Measurements from ENCODE around the gene C15orf61. TPM values are rescaled to one million over a fixed set of nuclear protein-coding genes. Genes with fewer than 3 reads are reported as not detected.

C15orf61 gene
- total and polyA plus RNA-seq, 2 donors (not counting 1 experiment from before 2014, with no cell fraction given), result 6.1 to 6.3 TPM

DNA sequence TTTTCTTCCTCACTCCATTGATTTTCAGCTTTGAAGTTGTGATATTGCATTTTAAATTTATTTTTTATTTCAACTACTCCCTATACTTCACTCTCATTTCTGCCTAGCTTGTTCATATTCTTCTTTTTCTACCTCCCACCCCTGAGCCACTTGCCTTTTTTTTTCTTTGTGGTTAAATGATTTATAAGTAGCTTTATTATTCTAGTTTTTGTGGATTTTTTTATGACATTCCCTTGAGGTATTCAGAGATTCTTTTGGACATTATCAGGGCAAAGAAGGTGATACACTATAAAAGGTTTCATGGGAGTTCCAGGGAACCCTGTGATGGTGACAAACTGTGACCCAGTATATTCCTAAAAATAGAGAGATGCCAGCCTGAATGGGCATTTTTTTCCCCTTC, 3.3 kb downstream of the C15orf61 start:
- H4K20me1 ChIP-seq (ENCODE audit: control insufficient read depth, insufficient read depth, low read length, poor library complexity, severe bottlenecking), result no peaks in the 10 kb centered on the region
- no peak overlapping the region for H3K4me3 Mint-ChIP-seq
- H2AFZ ChIP-seq (ENCODE audit: insufficient read depth, low read depth, low read length, poor library complexity, severe bottlenecking), result no peak overlapping the region
- ATAC-seq (ENCODE audit: low read depth), result no peak
- H3K79me2 ChIP-seq (ENCODE audit: control insufficient read depth, insufficient read depth, low read length), result peaks cover 11% of the 10 kb centered on the region
- H3K9me3 ChIP-seq (ENCODE audit: control extremely low read depth in 1 of 3, control insufficient read depth in 2 of 3, insufficient read depth in 1 of 3, low read length in 2 of 3), result no peaks in the 10 kb centered on the region
- no peak overlapping the region for H3K4me3 ChIP-seq (ENCODE audit: control extremely low read depth in 1 of 5, extremely low read depth in 1 of 5, insufficient read depth in 1 of 5, low read depth in 2 of 5, low read length in 4 of 5)
- H3K27me3 Mint-ChIP-seq, result no peaks in the 10 kb centered on the region
- ChIA-PET CTCF (interaction anchor here (1.1 kb wide), 3 partner anchors 18 to 22 kb away, joined by 3 to 4 read pairs (median 4); partner anchors contain the start of gene MAP2K5), POLR2A (no interaction called here)
- H3K9me3 Mint-ChIP-seq (ENCODE audit: insufficient read depth), result no peaks in the 10 kb centered on the region
- H3K27ac ChIP-seq (ENCODE audit: low read length in 2 of 2), result no peak overlapping the region
- TF ChIP-seq, protein P1, sequence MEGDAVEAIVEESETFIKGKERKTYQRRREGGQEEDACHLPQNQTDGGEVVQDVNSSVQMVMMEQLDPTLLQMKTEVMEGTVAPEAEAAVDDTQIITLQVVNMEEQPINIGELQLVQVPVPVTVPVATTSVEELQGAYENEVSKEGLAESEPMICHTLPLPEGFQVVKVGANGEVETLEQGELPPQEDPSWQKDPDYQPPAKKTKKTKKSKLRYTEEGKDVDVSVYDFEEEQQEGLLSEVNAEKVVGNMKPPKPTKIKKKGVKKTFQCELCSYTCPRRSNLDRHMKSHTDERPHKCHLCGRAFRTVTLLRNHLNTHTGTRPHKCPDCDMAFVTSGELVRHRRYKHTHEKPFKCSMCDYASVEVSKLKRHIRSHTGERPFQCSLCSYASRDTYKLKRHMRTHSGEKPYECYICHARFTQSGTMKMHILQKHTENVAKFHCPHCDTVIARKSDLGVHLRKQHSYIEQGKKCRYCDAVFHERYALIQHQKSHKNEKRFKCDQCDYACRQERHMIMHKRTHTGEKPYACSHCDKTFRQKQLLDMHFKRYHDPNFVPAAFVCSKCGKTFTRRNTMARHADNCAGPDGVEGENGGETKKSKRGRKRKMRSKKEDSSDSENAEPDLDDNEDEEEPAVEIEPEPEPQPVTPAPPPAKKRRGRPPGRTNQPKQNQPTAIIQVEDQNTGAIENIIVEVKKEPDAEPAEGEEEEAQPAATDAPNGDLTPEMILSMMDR (IDR thresholded peaks at IDR 0.05), result no peak
- no peak for TF ChIP-seq EZH2 (IDR thresholded peaks at IDR 0.05; ENCODE audit: borderline replicate concordance, insufficient read depth, low read depth, low read length, poor library complexity, severe bottlenecking)
- peaks cover 23% of the 10 kb centered on the region for H3K4me1 Mint-ChIP-seq
- H3K4me1 ChIP-seq (ENCODE audit: control insufficient read depth in 2 of 2, insufficient read depth in 2 of 2, low read length in 2 of 2), result peaks cover 11 to 18% of the 10 kb centered on the region in 2 donors
- no peak overlapping the region for H3K4me2 ChIP-seq (replicated peaks; ENCODE audit: low read depth, low read length, poor library complexity, severe bottlenecking)
- no peaks in the 10 kb centered on the region for H3K36me3 ChIP-seq (replicated peaks in 1 of 2; ENCODE audit: control extremely low read depth in 1 of 2, control insufficient read depth in 1 of 2, extremely low read depth in 1 of 2, insufficient read depth in 2 of 2, low read length in 1 of 2)
- no peak overlapping the region for H3K9ac ChIP-seq (ENCODE audit: low read length)
- intact Hi-C loops (cut with micrococcal nuclease), result loop anchor here (10.0 kb wide), 1 partner anchor 69 kb away; no protein-coding TSS in a partner anchor
- H3K27ac Mint-ChIP-seq, result no peak overlapping the region
- DNase-seq, result no peak
- no peaks in the 10 kb centered on the region for H3K27me3 ChIP-seq (replicated peaks in 1 of 4; ENCODE audit: control extremely low read depth in 1 of 4, control insufficient read depth in 3 of 4, insufficient read depth in 4 of 4, low read length in 3 of 4)

DNA sequence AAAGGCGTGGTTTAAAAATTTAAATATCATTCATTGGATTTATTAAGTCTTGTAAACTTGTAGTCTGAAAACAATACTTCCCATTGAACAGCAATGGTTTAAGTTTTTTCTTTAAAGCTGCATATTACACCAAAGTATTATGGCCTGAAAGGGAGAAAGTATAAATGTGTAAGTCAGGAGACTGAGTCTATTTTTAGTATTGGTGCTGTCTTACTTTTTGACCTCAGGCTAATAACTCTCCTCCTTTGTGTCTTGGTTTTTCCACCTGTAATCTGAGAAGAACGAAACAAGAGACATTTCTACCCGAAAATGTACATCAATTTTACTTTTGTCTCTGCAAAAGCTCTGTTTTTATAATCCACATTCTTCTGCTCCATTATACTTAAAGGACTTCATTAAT, 7.6 kb downstream of the C15orf61 start:
- Histone ChIP-seq H3K9me3 (ENCODE audit: control extremely low read depth in 1 of 3, control insufficient read depth in 2 of 3, insufficient read depth in 1 of 3, low read length in 2 of 3) (no peaks in the 10 kb centered on the region), H3K4me3 (ENCODE audit: control extremely low read depth in 1 of 5, extremely low read depth in 1 of 5, insufficient read depth in 1 of 5, low read depth in 2 of 5, low read length in 4 of 5) (no peak overlapping the region), H4K20me1 (ENCODE audit: control insufficient read depth, insufficient read depth, low read length, poor library complexity, severe bottlenecking) (no peaks in the 10 kb centered on the region), H3K4me2 (replicated peaks; ENCODE audit: low read depth, low read length, poor library complexity, severe bottlenecking) (no peak overlapping the region), H3K27me3 (replicated peaks in 1 of 4; ENCODE audit: control extremely low read depth in 1 of 4, control insufficient read depth in 3 of 4, insufficient read depth in 4 of 4, low read length in 3 of 4) (no peaks in the 10 kb centered on the region), H3K36me3 (replicated peaks in 1 of 2; ENCODE audit: control extremely low read depth in 1 of 2, control insufficient read depth in 1 of 2, extremely low read depth in 1 of 2, insufficient read depth in 2 of 2, low read length in 1 of 2) (no peaks in the 10 kb centered on the region), H3K79me2 (ENCODE audit: control insufficient read depth, insufficient read depth, low read length) (peaks cover 5% of the 10 kb centered on the region), H3K27ac (ENCODE audit: low read length in 2 of 2) (no peak overlapping the region), H3K4me1 (ENCODE audit: control insufficient read depth in 2 of 2, insufficient read depth in 2 of 2, low read length in 2 of 2) (no peaks in the 10 kb centered on the region), H2AFZ (ENCODE audit: insufficient read depth, low read depth, low read length, poor library complexity, severe bottlenecking) (no peak overlapping the region), H3K9ac (ENCODE audit: low read length) (no peak overlapping the region)
- WGBS (ENCODE audit: insufficient coverage), result no CpG with 5 or more reads among the region's 3 CpGs
- intact Hi-C loops (cut with micrococcal nuclease), result loop anchor here (10.0 kb wide), 1 partner anchor 74 kb away; no protein-coding TSS in a partner anchor
- POLR2A ChIA-PET, result no interaction called here
- DNase-seq (no peak), ATAC-seq (ENCODE audit: low read depth) (no peak)
- H3K27ac Mint-ChIP-seq, result no peak overlapping the region
- H3K4me1 Mint-ChIP-seq, result no peaks in the 10 kb centered on the region
- no peaks in the 10 kb centered on the region for H3K9me3 Mint-ChIP-seq (ENCODE audit: insufficient read depth)
- H3K4me3 Mint-ChIP-seq, result no peak overlapping the region
- CTCF ChIA-PET, result no interaction called here
- TF ChIP-seq, protein P1 (IDR thresholded peaks at IDR 0.05), result no peak
- no peak for TF ChIP-seq EZH2 (IDR thresholded peaks at IDR 0.05; ENCODE audit: borderline replicate concordance, insufficient read depth, low read depth, low read length, poor library complexity, severe bottlenecking)
- peaks cover 5% of the 10 kb centered on the region for H3K27me3 Mint-ChIP-seq

All from B cell (primary cell).